Stimulated activated CD8-positive, alpha-beta memory T cell treated with anti-CD3 and anti-CD28 coated beads, Interleukin-12 subunit alpha, Interleukin-12 subunit beta, amount 100 ng/mL, for 1 hour (primary cell): Measurements from ENCODE around the gene AMIGO3.
"Not testable (repeated sequence)": the region's sequence is repeated elsewhere in the genome, so short reads cannot be mapped to it uniquely, and the experiment has no call there.

Source experiments
- DNase-seq: peaks from one replicate; pipeline ENCODE4 v3.0.0-alpha.2; 2020; ENCODE audit warnings: low read depth

Gene AMIGO3

DNA sequence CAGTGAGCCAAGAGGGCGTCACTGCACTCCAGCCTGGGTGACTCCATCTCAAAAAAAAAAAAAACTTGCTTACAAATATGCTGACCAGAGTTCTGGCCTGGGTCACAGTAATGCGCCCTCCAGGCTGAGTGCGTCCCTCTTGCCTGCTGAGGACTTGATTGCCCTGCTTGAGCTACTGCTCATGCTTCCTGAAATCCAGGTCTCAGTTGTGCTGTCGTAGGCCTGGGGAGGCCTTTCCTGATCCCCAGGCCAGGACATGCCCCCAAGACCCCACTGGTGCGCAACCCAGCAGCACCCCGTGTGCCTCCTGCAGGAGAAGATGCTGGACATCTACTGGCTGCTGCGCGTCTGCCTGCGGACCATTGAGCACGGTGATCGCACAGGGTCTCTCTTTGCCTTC is 7.3 kb downstream of the AMIGO3 start:
- no peak for DNase-seq

DNA sequence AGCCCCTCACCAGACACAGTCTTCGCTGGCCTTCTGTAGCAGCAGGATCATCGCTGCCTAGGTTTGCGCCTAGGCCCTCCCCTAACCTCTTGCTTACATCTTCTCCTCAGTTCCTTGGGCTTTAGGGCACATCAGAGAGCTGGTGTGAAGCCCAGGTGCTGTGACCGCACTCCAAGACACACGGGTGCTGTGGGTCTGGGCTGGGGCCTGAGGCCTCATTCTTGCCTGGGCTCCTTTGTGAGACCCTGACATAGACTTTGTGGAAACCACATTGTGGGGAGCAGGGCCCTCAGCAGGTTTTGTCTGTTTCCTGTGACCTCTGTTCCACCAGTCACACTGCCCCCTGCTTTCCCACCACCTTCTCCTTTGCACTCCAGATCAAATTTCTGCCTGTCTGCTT is 8.0 kb downstream of the AMIGO3 start:
- DNase-seq = no peak

DNA sequence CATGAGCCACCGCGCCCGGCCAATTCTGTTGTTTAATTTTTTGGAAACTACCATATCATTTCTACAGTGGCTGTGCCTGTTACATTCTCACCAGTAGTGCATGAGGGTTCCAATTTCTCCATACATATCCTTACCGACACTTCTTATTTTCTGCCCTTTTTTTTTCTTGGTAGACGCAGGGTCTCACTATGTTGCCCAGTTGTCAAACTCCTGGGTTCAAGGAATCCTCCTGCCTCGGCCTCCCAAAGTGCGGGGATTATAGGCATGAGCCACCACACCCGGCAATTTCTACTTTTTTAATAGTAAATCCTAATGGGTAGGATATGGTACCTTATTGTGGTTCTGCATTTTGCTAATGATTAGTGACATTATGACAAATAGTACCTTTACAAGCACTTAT is 9.6 kb downstream of the AMIGO3 start:
- no peak for DNase-seq

DNA sequence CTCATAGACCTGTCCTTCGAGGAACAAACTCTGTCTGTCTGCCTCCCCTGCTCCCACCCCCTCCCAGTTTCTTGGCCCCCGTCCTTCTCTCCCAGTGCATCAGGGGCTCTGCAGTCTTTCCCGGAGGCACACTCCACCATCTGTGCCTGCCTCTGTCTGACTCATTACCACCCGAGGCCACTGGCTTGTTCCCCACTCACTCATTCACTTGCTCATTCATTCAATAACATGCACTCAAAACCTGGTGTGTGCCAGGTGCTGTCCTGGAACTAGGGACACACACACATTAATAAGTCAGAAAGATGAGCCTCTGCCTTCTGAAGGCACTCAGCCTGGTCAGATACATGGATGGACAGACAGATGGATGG is 12.4 kb downstream of the AMIGO3 start:
- no peak for DNase-seq

DNA sequence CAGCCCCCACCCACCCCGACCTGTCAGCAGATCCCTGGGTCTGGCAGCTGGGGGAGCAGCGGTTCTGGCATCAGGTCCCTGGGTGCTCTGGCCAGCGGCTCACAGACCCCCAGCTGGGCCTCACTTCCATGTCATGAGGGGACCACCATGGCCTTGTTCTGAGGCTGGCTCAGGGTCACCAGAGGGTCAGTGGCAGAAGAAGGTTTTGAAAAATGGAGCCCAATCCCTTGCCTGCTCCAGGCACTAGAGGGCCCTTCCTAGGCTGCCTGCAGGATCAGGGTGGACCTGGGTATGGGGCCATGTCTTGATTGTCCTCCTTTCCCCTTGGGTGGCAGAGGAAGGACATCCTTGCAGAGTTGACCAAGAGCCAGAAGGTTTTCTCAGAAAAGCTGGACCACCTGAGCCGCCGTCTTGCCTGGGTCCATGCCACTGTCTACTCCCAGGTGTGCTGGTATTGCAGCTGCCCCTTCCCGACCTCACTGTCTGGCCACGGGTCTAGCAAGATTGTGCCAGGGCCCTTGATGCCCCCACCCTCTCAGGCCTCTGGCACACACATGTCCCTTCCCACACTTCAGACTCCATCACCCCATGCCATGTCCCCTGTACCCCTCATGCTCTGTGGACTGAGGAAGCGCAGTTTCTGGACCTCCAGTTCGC is 12.9 kb downstream of the AMIGO3 start:
- no peak for DNase-seq

DNA sequence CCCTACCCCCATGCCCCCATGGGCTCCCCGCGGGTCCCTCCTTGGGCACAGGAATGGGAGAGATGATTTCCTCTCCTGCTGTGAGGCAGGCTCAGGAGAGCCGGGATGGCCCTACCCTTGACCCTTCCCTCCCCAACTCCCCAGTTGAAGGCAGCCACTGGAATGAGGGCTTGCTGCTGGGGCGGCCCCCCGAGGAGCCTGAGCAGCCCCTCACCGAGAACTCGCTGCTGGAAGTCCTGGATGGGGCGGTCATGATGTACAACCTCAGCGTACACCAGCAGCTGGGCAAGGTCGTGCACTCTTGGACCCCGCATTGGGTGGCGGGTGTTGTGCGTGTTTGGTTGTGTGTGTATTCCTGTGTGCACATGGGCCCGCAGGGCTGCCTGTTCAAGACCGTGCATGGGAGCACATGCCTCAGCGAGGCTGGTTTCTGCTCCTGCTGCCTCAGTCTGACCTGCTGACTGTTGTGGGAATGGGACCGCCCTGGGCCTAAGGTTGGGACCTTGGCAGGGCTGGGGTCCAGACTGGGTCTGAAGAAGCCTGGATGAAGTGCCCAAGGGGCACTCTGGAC is 14.0 kb downstream of the AMIGO3 start:
- no peak for DNase-seq

DNA sequence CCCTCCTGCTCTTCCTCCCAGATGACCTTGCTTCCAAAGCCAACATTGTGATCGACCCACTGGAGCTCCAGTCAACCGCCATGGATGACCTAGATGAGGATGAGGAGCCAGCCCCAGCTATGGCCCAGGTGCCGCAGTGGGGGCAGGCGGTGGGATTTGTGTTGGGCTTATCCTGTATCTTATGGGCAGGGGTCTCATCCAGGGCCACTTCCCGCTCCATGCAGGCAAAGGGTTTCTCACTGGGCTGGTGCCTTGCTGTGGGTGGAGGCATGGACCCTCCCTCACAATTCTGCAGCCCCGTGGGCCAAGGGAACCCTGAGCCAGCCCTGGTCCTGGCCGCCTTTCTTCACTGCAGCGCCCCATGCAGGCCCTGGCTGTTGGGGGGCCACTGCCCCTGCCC is 14.9 kb downstream of the AMIGO3 start:
- DNase-seq = no peak

DNA sequence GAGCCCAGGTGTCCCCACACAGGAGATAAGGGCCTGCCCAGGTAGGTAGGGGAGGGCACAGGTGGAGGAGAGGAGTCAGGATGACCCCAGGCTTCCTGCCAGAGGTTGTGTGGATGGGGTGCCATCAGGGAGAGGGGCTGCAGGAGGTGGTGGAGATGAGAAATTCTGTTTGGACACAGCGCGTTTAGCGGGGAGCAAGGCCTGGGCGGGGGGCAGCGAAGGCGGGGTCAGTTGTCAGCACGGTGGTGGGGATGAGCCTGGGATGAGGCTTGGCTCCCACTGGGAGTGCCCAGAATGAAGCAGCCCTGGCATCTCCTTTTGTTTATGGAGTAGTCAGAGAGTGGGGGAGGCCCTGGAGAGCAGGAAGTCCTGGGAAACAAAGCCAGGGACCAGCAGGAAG is 15.5 kb downstream of the AMIGO3 start:
- no peak for DNase-seq

DNA sequence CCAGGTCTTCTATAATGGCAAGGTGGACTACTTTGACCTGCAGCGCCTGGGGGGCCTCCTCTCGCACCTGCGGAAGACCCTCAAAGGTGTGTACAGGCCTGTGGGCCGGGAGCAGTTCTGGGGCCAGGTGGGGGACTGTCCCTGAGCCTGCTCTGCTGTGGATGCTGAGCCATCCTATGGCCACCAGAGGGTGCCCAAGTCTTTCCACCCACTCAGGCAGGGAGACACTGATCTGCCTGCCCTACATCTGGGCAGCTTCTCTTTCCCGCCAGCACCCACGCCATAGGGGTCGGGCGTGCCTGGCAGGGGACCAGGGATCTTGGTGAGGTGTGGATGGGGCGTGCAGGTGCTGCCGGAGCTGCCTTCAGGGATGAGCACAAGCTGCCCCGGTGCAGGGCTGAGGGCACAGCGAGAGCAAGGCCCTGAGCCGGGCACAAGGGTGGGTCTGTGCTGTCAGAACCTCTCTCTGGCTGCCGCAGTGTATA is 16.0 kb downstream of the AMIGO3 start:
- peak; percentile 47 for DNase-seq

DNA sequence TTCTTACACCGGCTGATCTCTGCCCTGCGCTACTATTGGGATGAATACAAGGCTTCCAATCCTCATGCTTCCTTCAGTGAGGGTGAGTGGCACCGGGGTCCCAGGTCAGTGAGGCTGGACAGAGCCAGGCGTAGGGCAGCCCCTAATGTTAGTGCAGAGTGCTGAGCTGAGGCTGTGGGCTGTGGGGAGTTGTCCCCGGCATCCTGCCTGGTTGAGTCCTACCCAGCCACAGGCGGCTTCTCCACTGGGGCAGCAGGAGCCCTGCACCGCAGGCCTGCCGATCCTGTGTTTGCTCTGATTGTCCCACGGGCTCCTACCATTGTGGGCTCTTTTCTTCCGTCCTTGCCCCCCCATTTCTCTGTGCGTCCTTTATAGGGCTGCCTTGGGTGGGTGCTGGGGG is 16.8 kb downstream of the AMIGO3 start:
- DNase-seq = no peak

DNA sequence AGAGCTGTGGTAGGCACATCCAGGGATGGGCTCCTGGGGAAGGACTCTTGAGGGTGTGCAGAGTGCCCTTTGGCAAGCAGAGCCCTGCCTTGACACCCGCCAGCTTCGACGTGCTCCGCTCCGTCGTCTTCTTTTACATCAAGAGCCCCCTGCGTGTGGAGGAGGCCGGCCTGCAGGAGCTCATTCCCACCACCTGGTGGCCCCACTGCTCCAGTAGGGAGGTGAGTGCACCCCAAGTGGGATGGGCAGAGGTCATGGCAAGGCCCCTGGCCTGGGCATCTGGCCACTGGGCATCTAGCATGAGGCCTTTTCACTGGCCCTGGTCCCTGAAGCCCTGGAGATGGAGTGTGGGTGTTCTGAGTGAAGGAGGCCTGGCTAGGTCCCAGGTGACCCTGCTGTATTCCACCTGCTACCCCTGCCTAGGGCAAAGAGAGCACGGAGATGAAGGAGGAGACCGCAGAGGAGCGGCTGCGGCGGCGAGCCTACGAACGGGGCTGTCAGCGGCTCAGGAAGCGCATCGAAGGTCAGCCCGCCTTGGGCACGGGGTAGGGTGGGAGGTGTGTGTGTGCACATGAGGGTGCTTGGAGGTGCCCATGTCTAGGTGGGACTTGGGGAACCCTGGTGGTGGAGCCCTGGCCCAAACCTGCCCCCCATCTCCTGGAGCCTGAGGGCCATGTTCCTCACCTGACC is 18.0 kb downstream of the AMIGO3 start:
- DNase-seq = no peak

DNA sequence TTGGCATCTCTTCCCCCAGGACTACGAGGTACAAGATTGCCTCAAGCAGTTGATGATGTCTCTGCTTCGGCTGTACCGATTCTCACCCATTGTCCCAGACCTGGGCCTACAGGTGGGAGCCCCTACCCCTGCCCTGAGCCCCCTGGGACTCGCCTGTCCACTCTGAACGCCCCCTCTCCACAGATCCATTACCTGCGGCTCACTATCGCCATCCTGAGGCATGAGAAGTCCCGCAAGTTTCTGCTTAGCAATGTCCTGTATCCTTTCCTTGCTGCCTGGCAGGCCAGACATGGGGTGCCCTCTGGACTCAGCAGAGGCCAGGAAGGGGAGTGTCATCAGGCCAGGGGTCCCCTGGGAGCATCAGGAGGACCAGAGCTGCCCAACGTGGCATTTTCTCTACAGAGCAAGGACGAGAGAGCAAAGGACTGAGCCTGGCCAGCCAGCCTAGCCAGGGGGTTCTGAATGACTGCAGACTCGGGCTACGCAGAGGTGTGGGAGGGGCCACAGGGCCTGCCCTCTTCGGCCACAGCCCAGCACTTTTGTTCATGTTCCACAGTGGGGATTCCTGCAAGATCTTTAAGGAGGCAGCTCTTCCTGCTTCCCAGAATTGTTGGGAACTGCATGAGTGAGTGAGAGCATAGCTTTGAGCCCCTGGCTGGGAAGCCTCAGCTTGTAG is 18.9 kb downstream of the AMIGO3 start:
- no peak for DNase-seq

DNA sequence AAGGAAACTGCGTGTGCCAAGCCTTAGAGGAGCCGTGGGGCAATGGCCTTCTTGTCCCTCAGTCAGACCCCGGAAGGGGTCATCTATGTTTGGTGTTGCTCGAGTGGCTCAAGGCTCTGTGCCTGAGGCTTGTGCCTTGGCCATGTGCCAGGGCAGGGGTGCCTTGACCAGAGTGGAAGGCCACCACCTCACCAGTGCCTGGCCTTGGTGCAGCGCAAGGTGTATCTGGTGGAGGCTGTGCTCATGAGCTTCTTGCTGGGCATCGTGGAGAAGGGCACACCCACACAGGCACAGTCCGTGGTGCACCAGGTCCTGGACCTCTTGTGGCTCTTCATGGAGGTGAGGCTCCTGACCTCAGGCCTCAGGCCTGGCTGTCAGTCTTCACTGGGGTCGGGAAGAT is 19.5 kb downstream of the AMIGO3 start:
- DNase-seq = no peak

DNA sequence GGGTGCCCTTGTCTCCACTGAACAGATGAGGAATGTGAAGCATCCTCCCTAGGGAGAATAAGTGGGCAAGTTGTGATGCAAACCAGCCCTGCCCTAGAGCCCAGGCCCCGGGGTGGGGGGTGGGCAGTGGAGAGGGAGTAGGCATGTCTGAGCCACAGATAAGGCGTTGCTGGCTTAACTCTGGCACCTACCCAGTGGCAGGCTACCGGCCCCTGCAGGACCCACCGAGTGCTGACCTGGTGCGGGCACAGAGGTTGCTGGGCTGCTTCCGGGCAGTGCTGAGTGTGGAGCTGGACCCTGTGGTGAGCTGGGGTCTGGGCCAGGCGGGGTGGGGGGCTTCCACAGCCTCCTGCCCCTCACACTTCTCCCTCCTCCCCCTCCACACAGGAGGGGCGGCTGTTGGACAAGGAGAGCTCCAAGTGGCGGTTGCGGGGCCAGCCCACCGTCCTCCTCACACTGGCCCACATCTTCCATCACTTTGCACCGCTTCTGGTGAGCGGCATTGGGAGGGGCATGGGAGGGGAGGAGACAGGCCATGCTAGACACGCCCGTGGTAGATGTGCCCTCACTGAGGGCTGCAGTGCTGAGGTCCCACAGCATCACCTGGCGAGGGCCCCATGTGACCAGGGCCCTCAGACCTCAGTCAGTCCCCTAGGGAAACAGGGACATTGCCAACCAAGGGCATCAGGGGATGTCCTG is 20.1 kb downstream of the AMIGO3 start:
- DNase-seq = no peak

DNA sequence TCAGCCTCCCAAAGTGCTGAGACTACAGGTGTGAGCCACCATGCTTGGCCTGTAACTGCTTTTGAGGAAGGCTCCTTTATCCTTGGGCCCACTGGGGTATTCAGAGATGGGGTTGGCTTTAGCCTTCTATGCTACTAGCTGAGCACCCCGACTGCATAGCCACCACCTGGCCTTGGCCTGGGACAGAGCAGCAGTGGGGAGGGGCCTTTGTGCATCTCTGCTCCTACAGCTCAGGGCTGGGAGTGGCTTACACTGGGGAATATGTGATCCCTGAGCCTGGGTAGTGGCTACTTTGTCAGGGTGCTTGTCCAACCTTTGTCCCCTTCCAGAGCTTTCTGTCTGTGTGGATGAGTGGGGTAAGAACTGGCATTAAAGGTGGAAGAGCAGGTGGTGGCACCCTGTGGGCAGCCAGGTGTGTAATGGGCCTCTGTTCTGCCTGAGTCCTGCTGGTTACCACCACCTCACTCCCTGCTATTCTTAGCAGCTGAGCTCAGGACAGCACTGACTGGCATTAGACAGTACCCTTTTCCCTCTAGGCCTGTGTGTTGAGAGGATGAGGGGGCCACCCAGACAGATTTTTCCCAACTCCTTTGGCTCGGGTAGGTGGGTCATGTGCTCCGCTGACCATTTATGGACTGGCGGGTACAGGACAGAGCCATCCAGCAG is 24.0 kb downstream of the AMIGO3 start:
- DNase-seq = not testable (repeated sequence)

DNA sequence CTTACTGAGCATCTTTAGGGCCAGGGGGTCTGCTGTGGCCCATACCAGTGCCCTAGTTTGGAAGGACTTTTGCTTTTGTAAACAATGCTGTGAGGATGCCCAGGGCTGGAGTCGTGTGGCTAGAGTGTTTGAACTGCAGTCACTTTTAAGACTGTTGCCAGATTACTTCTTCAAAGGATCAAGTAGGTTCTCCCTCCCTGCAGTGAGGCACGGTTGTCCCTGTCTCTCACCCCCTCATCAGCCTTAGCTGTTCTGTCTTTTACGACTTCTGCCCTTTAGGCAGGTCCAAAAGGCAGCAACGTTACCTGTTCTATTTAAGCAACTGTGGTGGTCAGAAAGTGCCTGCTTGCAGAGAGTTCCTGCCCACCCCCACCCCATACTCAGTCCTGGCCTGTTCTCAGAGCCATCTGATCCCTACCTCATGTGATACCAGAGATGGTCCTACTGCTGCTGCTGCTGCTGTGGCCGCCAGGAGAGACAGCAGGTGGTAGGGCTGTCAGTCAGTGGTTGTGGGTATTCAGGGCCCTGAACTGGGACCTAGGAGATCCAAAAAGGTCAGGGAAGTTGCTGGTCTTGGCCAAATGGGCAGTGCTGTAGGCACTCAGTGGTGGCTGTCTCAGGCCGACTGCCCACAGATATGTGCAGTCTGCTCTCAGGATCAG is 24.9 kb downstream of the AMIGO3 start:
- not testable (repeated sequence) for DNase-seq

DNA sequence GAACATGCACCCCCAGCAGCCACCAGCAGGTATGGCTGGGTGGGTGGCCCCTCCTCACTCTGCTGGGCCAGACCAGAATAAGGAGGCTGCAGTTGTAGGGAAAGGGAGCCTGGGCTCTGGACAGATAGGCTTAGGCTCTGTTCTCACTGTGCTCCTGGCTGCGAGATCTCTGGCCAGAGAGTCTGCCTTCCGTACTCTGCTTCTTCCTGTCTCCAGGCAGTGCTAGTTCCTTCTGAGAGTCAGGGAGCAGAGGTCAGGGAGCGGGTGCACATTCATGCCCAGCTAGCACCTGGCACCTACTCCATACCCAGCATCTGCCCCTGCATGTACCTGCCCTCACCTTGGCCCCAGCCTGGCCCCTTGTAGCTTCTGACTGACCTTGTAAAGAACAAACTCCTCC is 28.0 kb downstream of the AMIGO3 start:
- not testable (repeated sequence) for DNase-seq

DNA sequence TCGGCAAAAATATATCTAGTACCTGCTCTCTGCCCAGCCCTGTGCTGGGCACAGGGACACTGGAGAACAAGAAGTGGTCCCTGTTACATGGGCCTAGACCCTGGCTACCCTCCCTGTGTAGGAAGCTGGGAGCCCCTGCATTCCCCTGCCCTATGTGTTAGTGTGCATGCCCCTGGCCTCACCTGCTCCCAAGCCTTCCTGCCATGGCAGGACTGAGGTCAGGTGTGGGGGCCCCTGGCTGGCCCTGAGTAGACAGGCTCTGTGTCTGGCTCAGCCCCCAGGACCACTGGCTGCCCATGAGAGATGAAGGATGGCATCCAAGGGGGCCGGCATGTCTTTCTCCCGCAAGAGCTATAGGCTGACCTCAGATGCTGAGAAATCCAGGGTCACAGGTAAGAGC is 28.6 kb downstream of the AMIGO3 start:
- not testable (repeated sequence) for DNase-seq

DNA sequence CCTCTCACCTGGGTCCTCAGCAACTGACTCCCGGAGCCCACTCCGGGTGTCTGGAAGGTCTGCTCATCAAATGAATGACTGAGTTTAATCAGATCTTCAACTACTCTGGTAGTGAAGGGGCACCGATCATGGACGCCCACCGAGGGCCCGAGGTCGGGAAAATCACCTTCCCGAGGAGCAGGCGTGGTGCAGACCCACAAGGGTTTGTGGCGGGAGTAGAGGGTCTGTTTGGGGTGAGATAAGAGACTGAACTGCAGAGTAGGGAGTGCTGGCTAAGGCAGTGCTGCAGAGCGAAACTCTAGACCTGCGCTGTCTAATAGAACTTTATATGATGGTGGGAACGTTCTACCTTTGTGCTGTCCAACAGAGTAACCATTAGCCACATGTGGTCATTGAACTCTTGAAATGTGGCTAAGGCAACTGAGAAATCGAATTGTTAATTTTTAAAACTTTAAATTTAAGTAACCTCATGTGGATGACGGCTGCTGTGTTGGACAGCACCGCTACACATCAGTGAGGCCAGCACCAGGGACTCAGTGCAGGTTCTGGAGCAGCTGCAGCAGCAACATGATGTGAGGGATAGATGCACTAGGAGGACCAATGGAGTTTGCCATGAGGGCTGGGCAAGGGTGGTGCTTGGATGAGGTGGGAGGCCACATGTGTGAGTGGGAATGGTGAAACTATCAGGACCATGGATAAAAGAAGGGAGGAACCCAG is 29.4 kb downstream of the AMIGO3 start:
- not testable (repeated sequence) for DNase-seq

DNA sequence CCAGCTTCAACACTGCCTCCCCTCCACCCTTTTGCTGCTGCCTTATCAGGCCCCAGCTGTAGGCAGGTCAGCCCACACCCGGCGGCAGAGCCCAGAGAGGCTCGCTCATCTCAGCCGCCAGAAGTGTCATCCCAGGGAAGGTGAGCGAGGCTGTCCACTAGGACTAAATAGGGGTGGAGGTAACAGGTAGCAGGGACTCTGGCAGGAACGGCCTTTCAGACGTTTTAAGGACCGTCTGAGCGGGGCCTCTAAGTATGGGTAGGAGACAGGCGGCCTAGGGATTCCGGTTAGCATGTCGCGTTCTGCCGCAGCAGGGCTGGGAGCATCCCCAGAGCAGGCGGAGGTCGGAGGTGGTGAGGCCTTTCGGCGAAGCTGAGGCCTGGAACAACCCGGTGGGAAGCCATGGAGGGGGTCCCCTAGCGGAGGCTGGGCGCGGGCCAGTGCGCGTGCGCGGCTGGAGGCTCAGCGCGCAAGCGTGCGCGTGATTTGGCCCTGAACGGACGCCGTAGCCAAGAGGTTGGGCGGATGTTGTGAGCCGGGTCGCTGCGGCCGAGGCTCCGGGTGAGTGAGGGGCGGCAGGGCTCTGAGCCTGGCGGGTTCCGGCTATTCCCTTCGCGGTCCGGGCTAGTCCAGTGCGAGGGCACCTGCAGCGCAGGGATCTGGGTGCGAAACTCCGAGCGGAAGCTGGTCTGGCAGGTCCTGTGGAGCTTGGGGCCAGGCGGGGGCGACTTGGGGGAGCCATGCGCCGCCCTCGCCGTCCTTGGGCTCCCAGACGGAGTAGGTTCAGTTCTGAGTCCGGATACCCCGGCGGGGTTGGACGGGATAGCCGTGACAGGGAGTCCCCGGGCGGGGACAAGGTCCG is 30.2 kb downstream of the AMIGO3 start, which contains the start of the genes MST1 and RNF123:
TSS of gene MST1 (minus strand) at position 429 of the 862 bp plus-strand sequence. CDS start 783 bp downstream, outside the sequence.
TSS of gene RNF123 (plus strand) at position 512 of the 862 bp plus-strand sequence. CDS start 1,609 bp downstream, outside the sequence.
- peak; percentile 85 for DNase-seq
